Measurements from ENCODE around the gene GABRG2. TPM values are rescaled to one million over a fixed set of nuclear protein-coding genes. Genes with fewer than 3 reads are reported as not detected.

Gene GABRG2
- total RNA-seq, 1 experiment from 2014 or later = not detected

DNA sequence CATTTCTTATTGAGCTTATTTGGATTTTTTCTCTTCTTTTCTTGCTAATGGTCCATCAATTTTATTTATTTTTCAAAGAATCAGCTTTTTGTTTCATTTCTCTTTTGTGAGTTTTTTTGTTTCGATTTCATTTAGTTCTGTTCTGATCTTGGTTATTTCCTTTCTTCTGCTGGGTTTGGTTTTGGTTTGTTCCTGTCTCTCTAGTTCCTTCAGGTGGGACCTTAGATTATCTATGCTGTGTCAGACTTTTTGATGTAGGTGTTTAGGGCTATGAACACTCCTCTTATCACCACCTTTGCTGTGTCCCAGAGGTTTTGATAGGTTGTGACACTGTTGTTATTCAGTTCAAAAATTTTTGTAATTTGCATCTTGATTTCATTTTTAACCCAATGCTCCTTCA is 119.8 kb downstream of the GABRG2 start:
- no peak for TF ChIP-seq POLR2AphosphoS5 (IDR thresholded peaks at IDR 0.05; ENCODE audit: low read depth, low read length)
- no peak for TF ChIP-seq SIN3A (IDR thresholded peaks at IDR 0.05; ENCODE audit: borderline replicate concordance, insufficient read depth, low read depth, low read length)
- TF ChIP-seq TCF7L2 (IDR thresholded peaks at IDR 0.05; ENCODE audit: low read depth, low read length) = no peak
- TF ChIP-seq, protein P1, sequence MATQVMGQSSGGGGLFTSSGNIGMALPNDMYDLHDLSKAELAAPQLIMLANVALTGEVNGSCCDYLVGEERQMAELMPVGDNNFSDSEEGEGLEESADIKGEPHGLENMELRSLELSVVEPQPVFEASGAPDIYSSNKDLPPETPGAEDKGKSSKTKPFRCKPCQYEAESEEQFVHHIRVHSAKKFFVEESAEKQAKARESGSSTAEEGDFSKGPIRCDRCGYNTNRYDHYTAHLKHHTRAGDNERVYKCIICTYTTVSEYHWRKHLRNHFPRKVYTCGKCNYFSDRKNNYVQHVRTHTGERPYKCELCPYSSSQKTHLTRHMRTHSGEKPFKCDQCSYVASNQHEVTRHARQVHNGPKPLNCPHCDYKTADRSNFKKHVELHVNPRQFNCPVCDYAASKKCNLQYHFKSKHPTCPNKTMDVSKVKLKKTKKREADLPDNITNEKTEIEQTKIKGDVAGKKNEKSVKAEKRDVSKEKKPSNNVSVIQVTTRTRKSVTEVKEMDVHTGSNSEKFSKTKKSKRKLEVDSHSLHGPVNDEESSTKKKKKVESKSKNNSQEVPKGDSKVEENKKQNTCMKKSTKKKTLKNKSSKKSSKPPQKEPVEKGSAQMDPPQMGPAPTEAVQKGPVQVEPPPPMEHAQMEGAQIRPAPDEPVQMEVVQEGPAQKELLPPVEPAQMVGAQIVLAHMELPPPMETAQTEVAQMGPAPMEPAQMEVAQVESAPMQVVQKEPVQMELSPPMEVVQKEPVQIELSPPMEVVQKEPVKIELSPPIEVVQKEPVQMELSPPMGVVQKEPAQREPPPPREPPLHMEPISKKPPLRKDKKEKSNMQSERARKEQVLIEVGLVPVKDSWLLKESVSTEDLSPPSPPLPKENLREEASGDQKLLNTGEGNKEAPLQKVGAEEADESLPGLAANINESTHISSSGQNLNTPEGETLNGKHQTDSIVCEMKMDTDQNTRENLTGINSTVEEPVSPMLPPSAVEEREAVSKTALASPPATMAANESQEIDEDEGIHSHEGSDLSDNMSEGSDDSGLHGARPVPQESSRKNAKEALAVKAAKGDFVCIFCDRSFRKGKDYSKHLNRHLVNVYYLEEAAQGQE (IDR thresholded peaks at IDR 0.05; ENCODE audit: insufficient read depth in 1 of 2, low read depth in 2 of 2, low read length in 1 of 2) = no peak
- TF ChIP-seq, protein P2, sequence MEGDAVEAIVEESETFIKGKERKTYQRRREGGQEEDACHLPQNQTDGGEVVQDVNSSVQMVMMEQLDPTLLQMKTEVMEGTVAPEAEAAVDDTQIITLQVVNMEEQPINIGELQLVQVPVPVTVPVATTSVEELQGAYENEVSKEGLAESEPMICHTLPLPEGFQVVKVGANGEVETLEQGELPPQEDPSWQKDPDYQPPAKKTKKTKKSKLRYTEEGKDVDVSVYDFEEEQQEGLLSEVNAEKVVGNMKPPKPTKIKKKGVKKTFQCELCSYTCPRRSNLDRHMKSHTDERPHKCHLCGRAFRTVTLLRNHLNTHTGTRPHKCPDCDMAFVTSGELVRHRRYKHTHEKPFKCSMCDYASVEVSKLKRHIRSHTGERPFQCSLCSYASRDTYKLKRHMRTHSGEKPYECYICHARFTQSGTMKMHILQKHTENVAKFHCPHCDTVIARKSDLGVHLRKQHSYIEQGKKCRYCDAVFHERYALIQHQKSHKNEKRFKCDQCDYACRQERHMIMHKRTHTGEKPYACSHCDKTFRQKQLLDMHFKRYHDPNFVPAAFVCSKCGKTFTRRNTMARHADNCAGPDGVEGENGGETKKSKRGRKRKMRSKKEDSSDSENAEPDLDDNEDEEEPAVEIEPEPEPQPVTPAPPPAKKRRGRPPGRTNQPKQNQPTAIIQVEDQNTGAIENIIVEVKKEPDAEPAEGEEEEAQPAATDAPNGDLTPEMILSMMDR (IDR thresholded peaks at IDR 0.05) = no peak
- no peak overlapping the region for H3K27ac ChIP-seq (ENCODE audit: low read length)

DNA sequence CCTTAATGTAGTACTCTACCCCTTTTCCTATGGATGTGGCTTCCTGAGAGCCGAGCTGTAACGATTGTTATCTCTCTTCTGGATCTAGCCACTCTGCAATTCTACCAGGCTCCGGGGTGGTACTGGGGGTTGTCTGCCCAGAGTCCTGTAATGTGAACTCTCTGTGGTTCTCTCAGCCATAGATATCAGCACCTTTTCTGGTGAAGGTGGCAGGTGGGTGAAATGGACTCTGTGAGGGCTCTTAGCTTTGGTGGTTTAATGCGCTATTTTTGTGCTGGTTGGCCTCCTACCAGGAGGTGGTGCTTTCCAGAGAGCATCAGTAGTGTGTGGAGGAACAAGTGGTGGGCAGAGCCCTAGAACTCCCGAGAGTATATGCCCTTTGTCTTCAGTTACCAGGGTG is 122.1 kb downstream of the GABRG2 start:
- CTCF ChIA-PET = no interaction called here
- no TSS peak for BruUV-seq (replicated peaks)

More for the DNA sequence above, 119.8 kb downstream of the GABRG2 start:
- Histone ChIP-seq H3K4me3 (ENCODE audit: low read depth in 2 of 2, low read length in 2 of 2) (no peak overlapping the region), H3K36me3 (ENCODE audit: control insufficient read depth, insufficient read depth, low read length) (no peaks in the 10 kb centered on the region), H3K27me3 (ENCODE audit: control insufficient read depth, insufficient read depth, low read length) (no peaks in the 10 kb centered on the region), H3K4me1 (ENCODE audit: control insufficient read depth, insufficient read depth, low read length) (no peaks in the 10 kb centered on the region), H3K9me3 (ENCODE audit: control insufficient read depth, insufficient read depth, low read depth, low read length) (no peaks in the 10 kb centered on the region)
- no peak for DNase-seq (ENCODE audit: low read depth, low spot score)
- no TSS peak for BruUV-seq (replicated peaks)
- POLR2A ChIA-PET = no interaction called here
- intact Hi-C loops (cut with micrococcal nuclease; ENCODE audit: unreplicated experiment) = no loop called here
- in situ Hi-C loops (cut with HindIII; ENCODE audit: low pct_unique_long_range_greater_than_20kb, low sequenced_read_pairs) = no loop called here
- no peak for ATAC-seq
- CTCF ChIA-PET = no interaction called here

More for the DNA sequence above, 122.1 kb downstream of the GABRG2 start:
- no peaks in the 10 kb centered on the region for H3K4me1 ChIP-seq (ENCODE audit: control insufficient read depth, insufficient read depth, low read length)
- in situ Hi-C loops (cut with HindIII; ENCODE audit: low pct_unique_long_range_greater_than_20kb, low sequenced_read_pairs) (no loop called here), intact Hi-C loops (cut with micrococcal nuclease; ENCODE audit: unreplicated experiment) (no loop called here)
- no peak overlapping the region for H3K27ac ChIP-seq (ENCODE audit: low read length)
- POLR2A ChIA-PET = no interaction called here
- ATAC-seq (no peak), DNase-seq (ENCODE audit: low read depth, low spot score) (no peak)
- TF ChIP-seq POLR2AphosphoS5 (IDR thresholded peaks at IDR 0.05; ENCODE audit: low read depth, low read length) (no peak), TCF7L2 (IDR thresholded peaks at IDR 0.05; ENCODE audit: low read depth, low read length) (no peak), SIN3A (IDR thresholded peaks at IDR 0.05; ENCODE audit: borderline replicate concordance, insufficient read depth, low read depth, low read length) (no peak)
- TF ChIP-seq, protein P2 (IDR thresholded peaks at IDR 0.05) = no peak
- TF ChIP-seq, protein P1 (IDR thresholded peaks at IDR 0.05; ENCODE audit: insufficient read depth in 1 of 2, low read depth in 2 of 2, low read length in 1 of 2) = no peak
- H3K36me3 ChIP-seq (ENCODE audit: control insufficient read depth, insufficient read depth, low read length) = no peaks in the 10 kb centered on the region
- H3K4me3 ChIP-seq (ENCODE audit: low read depth in 2 of 2, low read length in 2 of 2) = no peak overlapping the region
- no peaks in the 10 kb centered on the region for H3K9me3 ChIP-seq (ENCODE audit: control insufficient read depth, insufficient read depth, low read depth, low read length)
- H3K27me3 ChIP-seq (ENCODE audit: control insufficient read depth, insufficient read depth, low read length) = no peaks in the 10 kb centered on the region
